ENCODE results near the gene MPHOSPH9.

MPHOSPH9 gene

DNA sequence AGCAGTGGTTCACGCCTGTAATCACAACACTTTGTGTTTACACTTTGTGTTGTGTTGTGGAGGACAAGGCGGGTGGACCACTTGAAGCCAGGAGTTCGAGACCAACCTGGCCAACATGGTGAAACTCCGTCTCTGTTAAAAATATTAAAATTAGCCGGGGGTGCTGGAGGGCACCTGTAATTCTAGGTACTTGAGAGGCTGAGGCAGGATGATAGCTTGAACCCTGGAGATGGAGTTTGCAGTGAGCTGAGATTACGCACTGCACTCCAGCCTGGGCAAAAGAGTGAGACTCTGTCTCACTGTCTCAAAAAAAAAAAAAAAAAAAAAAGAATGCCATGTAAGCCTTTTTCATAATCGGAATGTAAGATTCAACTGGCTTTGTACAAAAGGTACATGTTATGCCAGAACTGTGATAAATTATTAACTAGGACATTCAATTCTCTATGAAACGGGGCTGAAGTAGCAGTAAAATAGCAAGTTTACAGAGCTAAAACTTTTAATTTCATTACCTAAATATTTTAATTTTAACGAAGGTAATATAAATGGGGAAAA, 68.2 kb downstream of the MPHOSPH9 start:
- in situ Hi-C loops (cut with HindIII; ENCODE audit: low sequenced_read_pairs): no loop called here
- no peak for DNase-seq (ENCODE audit: low read depth)
- H3K4me3 ChIP-seq (ENCODE audit: low read depth, low read length): no peak overlapping the region
- TF ChIP-seq CTCF (IDR thresholded peaks at IDR 0.05; ENCODE audit: low read depth, low read length, missing control alignments): no peak

DNA sequence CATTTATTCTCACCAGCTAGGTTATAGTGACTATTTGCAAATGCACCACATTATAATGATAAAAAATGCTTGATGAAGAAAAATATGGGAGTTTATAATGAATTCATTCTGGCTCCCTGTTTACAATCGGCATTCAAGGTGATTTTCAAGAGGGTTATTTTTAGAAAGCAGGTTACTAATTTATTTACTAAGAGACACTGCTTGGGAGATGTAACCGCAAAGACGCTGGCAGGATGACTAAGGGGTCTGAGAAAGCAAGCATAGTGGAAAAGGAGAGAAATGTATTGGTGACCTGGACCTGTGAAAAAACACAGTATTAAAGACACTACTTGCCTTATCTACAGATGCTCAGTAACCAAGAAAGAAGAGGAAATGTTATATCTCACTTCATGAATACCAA, 68.7 kb downstream of the MPHOSPH9 start:
- in situ Hi-C loops (cut with HindIII; ENCODE audit: low sequenced_read_pairs): no loop called here
- no peak for TF ChIP-seq CTCF (IDR thresholded peaks at IDR 0.05; ENCODE audit: low read depth, low read length, missing control alignments)
- no peak for DNase-seq (ENCODE audit: low read depth)
- H3K4me3 ChIP-seq (ENCODE audit: low read depth, low read length): no peak overlapping the region

GRCh38 chr12:123163227-123163626, 69.7 kb downstream of the MPHOSPH9 start:
- H3K4me3 ChIP-seq (ENCODE audit: low read depth, low read length): no peak overlapping the region
- no peak for DNase-seq (ENCODE audit: low read depth)
- TF ChIP-seq CTCF (IDR thresholded peaks at IDR 0.05; ENCODE audit: low read depth, low read length, missing control alignments): no peak
- in situ Hi-C loops (cut with HindIII; ENCODE audit: low sequenced_read_pairs): no loop called here

DNA sequence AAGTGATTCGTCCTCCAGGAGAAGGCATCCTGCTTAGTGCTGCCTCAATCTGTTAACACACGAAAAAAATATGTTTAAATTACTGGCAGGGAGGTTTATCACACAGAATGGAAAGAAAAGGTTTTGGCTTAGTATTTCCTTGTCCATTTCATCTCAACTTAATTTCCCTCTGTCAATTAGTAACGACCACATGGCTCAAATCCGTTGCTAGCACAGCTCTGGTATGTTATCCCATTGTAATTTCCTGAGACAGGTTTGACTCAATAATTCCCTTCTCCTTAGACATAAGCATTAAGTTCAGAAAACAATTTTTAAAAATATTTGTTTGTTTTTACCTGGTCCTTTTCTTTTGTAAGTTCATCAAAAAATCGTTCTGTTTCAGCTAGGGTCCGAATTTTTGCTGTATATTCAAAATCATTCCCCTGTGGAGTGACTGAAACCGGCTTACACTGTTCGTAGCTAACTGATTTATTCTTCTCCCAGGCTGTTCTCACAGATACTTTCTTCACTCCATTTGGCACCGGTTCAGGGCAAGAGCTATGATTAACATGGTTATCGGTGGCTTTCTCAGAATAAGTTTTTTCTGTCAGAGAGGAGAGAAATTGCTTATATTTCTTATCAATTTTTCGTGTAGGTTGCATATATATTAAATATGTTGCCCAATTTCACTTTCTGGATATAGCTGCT, 72.0 kb downstream of the MPHOSPH9 start:
- DNase-seq (ENCODE audit: low read depth): no peak
- in situ Hi-C loops (cut with HindIII; ENCODE audit: low sequenced_read_pairs): no loop called here
- TF ChIP-seq CTCF (IDR thresholded peaks at IDR 0.05; ENCODE audit: low read depth, low read length, missing control alignments): no peak
- H3K4me3 ChIP-seq (ENCODE audit: low read depth, low read length): no peak overlapping the region

GRCh38 chr12:123153906-123154305, 79.0 kb downstream of the MPHOSPH9 start:
- in situ Hi-C loops (cut with HindIII; ENCODE audit: low sequenced_read_pairs): no loop called here
- DNase-seq (ENCODE audit: low read depth): no peak
- H3K4me3 ChIP-seq (ENCODE audit: low read depth, low read length): no peak overlapping the region
- no peak for TF ChIP-seq CTCF (IDR thresholded peaks at IDR 0.05; ENCODE audit: low read depth, low read length, missing control alignments)

- H3K4me3 ChIP-seq (ENCODE audit: low read depth, low read length): no peak overlapping the region
- DNase-seq (ENCODE audit: low read depth): no peak
- no peak for TF ChIP-seq CTCF (IDR thresholded peaks at IDR 0.05; ENCODE audit: low read depth, low read length, missing control alignments)
- in situ Hi-C loops (cut with HindIII; ENCODE audit: low sequenced_read_pairs): no loop called here
These were observed 80.1 kb downstream of the MPHOSPH9 start for GRCh38 chr12:123152833-123153232.
